Frontal cortex (tissue), 4 donors: Measurements from ENCODE around the gene STARD4. TPM values are rescaled to one million over a fixed set of nuclear protein-coding genes. Genes with fewer than 3 reads are reported as not detected.

ENCODE experiments used
- DNase-seq, 2 donors: peaks; one replicate each; pipeline ENCODE4 v3.0.0; 2012; ENCODE audit warnings: low spot score in 2 of 2
- FAIRE-seq: peaks from 2 replicates; lab custom pipeline; 2012; peaks lifted over from hg19 to GRCh38; lab: Jason Lieb, UNC
- total RNA-seq: library from RNA; depleted of rRNA; stranded (reverse); fragments of >200 nt; gene quantifications from one replicate; pipeline ENCODE4 v1.2.3, GENCODE V29; 2014
- donor health status: control.
- donor health status: control.
- donor health status: control.

The STARD4 gene, protein sequence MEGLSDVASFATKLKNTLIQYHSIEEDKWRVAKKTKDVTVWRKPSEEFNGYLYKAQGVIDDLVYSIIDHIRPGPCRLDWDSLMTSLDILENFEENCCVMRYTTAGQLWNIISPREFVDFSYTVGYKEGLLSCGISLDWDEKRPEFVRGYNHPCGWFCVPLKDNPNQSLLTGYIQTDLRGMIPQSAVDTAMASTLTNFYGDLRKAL
- 37.1 TPM for total RNA-seq

- FAIRE-seq (peak; percentile 10), DNase-seq (peak; percentile 76 to 90)
These were observed at the start of gene STARD4 for GRCh38 chr5:111512375-111513130. Gene STARD4 (minus strand): TSS chr5:111512535. CDS start chr5:111507433, 5,102 bp downstream.

GRCh38 chr5:111559680-111560079 is 47.3 kb upstream of the STARD4 start:
- no peak for FAIRE-seq
- DNase-seq = no peak

DNA sequence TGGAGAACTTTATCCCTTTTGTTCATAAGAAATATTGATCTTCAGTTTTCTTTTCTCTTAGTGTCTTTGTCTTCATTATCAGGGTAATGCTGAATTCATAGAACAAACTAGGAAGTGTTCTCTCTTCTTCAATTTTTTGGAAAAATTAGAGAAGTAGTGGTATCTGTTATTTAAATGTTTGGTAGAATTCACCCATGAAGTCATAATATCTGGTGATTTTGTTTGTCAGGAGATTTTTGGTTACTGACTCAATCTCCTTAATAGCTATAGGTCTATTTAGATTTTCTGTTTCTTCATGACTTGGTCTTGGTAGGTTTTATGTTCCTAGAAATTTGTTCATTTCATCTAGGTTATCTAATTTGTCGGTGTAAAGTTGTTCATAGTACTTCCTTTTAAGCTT is 45.4 kb upstream of the STARD4 start:
- FAIRE-seq = no peak

DNA sequence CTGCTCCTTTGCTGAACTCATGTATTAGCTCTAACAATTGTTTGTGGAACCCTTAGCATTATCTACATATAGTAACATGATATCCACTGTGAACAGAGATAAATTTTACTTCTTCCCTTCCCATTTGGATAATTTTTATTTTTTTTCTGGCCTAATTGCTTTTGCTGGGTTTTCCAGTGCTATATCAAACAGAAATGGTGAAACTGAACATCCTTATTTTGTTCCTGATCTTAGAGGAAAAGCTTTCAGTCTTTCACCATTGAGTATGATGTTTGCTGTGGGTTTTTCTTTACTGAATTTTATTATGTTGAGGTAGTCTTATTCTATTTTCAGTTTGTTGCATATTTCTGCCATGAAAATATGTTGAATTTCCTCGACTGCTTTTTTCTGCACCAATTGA is 44.8 kb upstream of the STARD4 start:
- DNase-seq = no peak

More for the DNA sequence above, 45.4 kb upstream of the STARD4 start:
- no peak for DNase-seq

GRCh38 chr5:111556501-111556900 is 44.2 kb upstream of the STARD4 start:
- no peak for DNase-seq
- FAIRE-seq = no peak

More for the DNA sequence above, 44.8 kb upstream of the STARD4 start:
- FAIRE-seq = no peak

DNA sequence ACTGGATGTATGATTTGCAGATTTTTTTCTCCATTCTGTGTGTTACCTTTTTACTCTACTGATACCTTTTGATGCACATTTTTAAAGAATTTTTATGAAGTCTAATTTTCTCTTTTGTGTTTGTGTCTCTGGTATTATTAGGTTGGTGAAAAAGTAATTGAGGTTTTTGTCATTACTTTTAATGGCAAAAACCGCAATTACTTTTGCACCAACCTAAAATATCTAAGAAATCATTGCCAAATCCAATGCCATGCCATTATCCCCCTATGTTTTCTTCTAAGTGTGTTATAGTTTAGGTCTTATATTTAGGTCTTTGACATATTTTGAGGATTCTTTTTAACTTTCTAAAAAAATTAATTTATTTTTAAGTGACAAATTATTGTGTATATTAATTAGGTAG is 43.4 kb upstream of the STARD4 start:
- FAIRE-seq = peak; percentile 44
- no peak for DNase-seq

DNA sequence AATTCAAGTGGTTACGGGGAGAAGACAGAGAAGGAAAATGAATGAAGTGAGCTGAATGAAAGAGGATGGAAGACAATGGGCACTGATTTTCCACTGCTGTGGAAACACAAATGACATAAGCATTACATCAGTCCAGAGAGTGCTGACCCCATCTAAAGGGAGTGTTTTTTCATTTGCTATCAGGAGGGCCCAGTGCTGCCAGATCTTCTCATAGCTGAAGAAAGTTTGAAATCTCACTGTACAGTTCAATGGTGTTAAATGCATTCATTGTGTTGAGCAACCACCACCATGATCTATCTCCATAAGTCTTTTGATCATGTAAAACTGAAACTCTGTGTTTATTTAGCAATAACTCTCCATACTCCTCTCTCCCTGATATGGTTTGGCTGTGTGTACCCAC is 41.5 kb upstream of the STARD4 start:
- FAIRE-seq = no peak
- DNase-seq = no peak

GRCh38 chr5:111552896-111553295 is 40.6 kb upstream of the STARD4 start:
- DNase-seq (no peak), FAIRE-seq (no peak)

DNA sequence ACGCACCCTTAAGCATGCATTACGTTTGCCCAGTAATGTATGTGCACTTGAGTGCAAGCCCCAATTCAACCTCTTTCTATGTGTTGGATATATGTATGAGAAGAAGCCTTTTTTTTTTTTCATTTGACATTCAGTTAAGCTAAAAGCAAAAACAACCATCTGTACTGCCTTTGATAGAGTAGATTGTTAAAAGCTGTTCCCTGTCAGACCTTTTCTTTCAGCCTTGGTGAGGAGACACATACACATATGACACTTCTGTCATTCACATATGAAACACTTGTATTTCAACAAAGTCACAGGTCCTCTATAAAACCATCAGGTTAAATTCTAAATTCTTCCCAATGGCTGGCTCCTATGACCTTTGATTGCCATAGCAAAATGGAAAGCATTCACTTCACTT is 40.2 kb upstream of the STARD4 start:
- DNase-seq (no peak), FAIRE-seq (no peak)

GRCh38 chr5:111551569-111552275 is 39.4 kb upstream of the STARD4 start:
- FAIRE-seq (no peak), DNase-seq (no peak)

DNA sequence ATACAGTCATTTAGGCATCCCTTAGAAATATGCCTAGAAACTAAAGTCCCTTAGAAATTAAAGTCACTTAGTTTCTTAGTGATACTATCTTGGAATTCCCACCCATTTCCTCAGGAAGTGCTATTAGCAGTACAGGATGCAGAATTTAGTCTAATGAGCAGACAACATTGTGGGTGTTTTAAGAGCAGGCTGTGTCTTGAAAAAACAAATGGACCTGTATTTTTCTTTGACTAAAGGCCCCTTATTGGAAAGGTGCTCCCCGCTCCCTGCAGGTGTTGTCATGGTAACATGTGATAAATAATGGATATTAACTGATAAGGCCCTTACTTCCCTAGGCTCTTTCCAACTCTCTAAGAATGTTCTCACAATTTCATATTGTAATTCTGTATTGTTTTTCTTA is 38.8 kb upstream of the STARD4 start:
- DNase-seq = no peak
- no peak for FAIRE-seq

GRCh38 chr5:111550282-111551020 is 38.1 kb upstream of the STARD4 start:
- peak in 1 of 2 donors; percentile 48 for DNase-seq
- peak; percentile 31 for FAIRE-seq

DNA sequence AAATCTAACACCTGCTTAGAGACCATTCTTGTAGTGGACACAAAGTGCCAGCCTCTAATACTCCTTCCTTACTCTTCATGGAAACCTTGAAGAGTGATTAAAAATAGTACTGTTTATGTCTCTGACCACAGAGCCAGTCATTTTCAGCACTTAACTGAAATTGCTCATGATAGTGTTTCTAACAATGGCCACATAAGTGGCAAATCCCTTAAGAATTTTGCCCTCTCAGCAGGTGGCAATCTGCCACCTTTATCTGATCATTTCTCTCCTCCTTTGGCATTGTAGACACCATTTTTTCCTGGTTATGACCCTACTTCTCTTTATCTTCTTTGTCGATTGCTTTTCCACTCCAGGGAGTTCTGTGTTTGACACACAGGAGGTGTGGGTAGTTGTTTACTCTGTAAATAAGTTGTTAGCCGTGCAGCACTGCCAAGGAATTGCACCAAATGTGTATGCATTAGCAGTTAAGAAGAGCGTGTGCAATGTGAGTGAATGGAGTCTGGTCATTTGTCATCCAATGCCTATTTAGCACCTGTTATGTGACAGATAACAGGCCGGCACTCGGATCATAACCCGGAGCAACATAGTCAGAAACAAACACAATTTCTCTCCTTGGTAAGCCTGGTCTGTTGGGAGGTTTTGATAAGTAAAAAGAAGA is 36.8 kb upstream of the STARD4 start:
- FAIRE-seq = no peak

DNA sequence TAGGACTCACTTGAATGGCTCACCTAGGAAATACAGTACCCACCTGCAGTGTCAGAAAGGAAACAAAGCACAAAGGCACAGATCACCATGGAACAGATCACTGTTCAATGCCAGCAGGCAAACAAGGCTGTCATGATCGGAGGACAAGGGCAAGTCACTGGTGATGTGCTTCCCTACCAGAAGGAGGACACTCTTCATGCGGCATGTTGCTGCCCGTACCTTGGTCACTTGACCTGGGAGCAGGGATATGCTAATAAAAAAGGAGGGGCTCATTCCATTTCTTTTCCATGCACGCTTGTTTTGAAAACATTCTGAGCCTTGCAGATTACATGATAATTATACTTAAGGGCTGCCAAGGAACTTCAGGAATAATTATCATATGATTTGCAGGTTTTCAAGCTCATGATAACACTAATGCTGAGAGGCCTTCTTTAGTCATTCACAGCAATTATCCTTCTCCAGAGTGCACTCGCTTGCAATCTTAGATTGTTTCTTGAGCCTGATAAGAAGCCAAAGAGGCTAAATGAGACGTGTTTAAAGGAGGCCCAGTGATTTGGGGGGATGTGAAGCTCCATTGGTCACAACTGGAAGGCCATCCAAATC is 36.1 kb upstream of the STARD4 start:
- no peak for FAIRE-seq

More for the DNA sequence above, 36.8 kb upstream of the STARD4 start:
- DNase-seq = no peak

GRCh38 chr5:111545031-111545430 is 32.7 kb upstream of the STARD4 start:
- no peak for FAIRE-seq
- DNase-seq = no peak

More for the DNA sequence above, 36.1 kb upstream of the STARD4 start:
- DNase-seq = no peak

DNA sequence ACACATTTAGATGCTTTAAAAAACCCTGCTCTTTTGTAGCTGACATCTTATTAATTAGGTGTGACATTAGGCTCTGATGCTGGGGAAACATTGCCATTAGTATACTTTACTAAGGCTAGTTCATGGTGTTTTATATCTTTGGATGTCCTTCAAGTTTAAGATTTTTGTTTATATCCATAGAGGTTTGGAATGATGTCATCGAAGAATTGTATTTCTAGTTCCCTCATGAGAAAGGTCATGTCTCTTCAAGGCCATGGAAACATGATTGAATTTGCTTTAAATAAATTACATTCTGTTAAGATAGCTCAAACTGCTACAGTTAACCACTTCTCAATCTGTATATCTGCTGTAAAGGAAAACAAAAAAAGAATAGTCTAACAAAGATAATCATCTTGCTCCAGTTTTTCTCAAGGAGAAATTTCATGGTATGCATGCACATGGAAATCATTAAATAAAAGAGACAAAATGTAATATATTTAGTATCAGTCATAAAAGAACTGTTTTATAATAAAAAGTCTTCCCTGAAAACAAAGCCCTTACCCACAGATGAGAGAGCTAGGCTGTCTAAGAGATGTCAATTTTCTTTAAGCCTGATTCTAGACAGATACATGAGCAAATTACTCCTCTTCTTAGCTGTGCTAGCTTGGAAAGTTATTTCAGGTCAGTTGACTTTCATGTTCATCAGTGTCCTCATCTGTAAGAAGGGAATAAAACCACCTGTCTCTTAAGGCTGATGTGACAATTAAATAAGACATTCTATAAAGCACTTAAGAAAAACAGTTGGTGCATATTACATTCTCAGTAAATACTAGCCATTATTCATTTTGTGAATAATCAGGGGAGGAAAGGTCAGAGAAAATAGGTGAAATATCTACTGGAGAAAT is 25.0 kb upstream of the STARD4 start:
- DNase-seq (no peak), FAIRE-seq (no peak)

DNA sequence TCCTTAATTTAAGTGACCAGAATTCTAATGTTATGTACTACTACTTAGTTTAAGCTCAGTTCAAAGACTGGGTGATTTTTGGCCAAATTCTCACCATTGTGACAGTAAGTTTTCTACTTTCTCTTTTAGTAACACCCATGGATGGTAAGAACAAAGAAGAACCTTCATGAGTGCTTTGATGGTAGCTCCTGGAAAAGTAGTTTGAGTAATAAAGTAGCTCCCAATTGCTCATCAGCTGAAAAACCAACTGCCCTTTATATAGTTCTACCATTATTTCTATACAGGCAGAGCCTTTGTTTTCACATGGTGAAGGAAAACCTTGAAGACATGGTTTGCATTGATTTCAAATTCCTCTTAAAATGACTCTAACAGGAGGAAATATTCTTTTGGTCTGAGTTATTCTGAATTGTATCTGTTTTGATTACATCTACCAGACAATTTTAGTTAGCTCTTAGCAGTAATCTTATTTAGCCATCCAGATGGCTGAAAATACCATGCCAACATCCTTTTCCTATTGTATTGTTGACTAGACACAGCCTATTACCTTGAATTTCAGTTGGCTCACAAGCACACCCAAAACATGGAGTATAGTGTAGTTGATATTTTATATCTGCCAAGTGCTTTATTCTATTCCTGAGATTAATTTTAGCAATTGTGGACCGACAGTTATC is 23.7 kb upstream of the STARD4 start:
- no peak for DNase-seq

More for the DNA sequence above, 23.7 kb upstream of the STARD4 start:
- no peak for FAIRE-seq
